Esophagus muscularis mucosa (tissue), 4 donors: ENCODE data around the gene SKIC3. TPM values are rescaled to one million over a fixed set of nuclear protein-coding genes. Genes with fewer than 3 reads are reported as not detected.

Experiments
- DNase-seq: peaks from one replicate; pipeline ENCODE4 v3.0.0-alpha.2; 2017; ENCODE audit errors: extremely low spot score
- H3K27ac ChIP-seq, 4 donors: fragments of 200-600 bp; sonication (generic); replicated peaks in 1 of 4; 1 replicate in 3 of 4; 2 replicates in 1 of 4; pipeline ENCODE4 v1.5.1; 2016 to 2019; ENCODE audit warnings: mild to moderate bottlenecking in 1 of 4
- H3K27me3 ChIP-seq, 4 donors: fragments of 200-600 bp; sonication (generic); one replicate each; pipeline versions ENCODE4 v1.5.1 to v1.6.0; 2016 to 2019
- H3K36me3 ChIP-seq, 4 donors: fragments of 200-600 bp; sonication (generic); one replicate each; pipeline ENCODE4 v1.5.1; 2016 to 2019
- H3K4me1 ChIP-seq, 4 donors: fragments of 200-600 bp; sonication (generic); one replicate each; pipeline ENCODE4 v1.5.1; 2016 to 2019
- H3K4me3 ChIP-seq, 4 donors: fragments of 200-600 bp; sonication (generic); 1 replicate in 2 of 4; 2 replicates in 2 of 4; pipeline ENCODE4 v1.5.1; 2016 to 2019; ENCODE audit warnings: mild to moderate bottlenecking in 4 of 4, moderate library complexity in 1 of 4
- H3K9me3 ChIP-seq, 4 donors: fragments of 200-600 bp; sonication (generic); 1 replicate in 3 of 4; 2 replicates in 1 of 4; pipeline ENCODE4 v1.5.1; 2016 to 2019
- CTCF ChIP-seq, 3 experiments: fragments of 200-600 bp in 2 of 3; fragments of 450-650 bp in 1 of 3; sonication (generic) in 2 of 3; IDR thresholded peaks; one replicate each; pipeline ENCODE4 v1.5.1; 2017 to 2019; ENCODE audit warnings: antibody characterized with exemption in 3 of 3, mild to moderate bottlenecking in 2 of 3, moderate library complexity in 1 of 3
- EP300 ChIP-seq: sonication (generic); formaldehyde crosslinking; IDR thresholded peaks from one replicate; pipeline ENCODE4 v1.6.1; 2017; ENCODE audit warnings: antibody characterized with exemption
- POLR2A ChIP-seq: fragments of 450-650 bp; IDR thresholded peaks from one replicate; pipeline ENCODE4 v1.6.1; 2017; ENCODE audit warnings: antibody characterized with exemption, moderate library complexity, mild to moderate bottlenecking, low read depth
- POLR2AphosphoS5 ChIP-seq, 2 donors: sonication (generic); formaldehyde crosslinking; IDR thresholded peaks; one replicate each; pipeline ENCODE4 v1.6.1; 2017; ENCODE audit warnings: antibody characterized with exemption in 2 of 2
- WGBS: methylation state at CpG from one replicate; pipeline ENCODE4 v1.1.5; 2018; 5-methylcytosine and 5-hydroxymethylcytosine counted together
- intact Hi-C: fragments of 100-400 bp; cut with DNase I; formaldehyde crosslinking; loops from one replicate; pipeline ENCODE4 v1.15.1; 2023
- total RNA-seq, 4 donors: library from RNA; depleted of rRNA; stranded (reverse); fragments of >200 nt; gene quantifications; one replicate each; pipeline versions ENCODE4 v1.1.0 to v1.2.1, GENCODE V29; 2016

The SKIC3 gene
- total RNA-seq, 4 donors from 2014 or later = 46.6 to 76.8 (median 55.2) TPM

GRCh38 chr5:95533106-95533505 is 21.7 kb downstream of the SKIC3 start:
- TF ChIP-seq EP300 = no peak
- TF ChIP-seq POLR2A = no peak
- TF ChIP-seq POLR2AphosphoS5 (IDR thresholded peaks at IDR 0.05) = no peak
- no peak for TF ChIP-seq CTCF (IDR thresholded peaks at IDR 0.05)
- no peak overlapping the region for H3K4me3 ChIP-seq
- peaks cover 0 to 6% (median 1%) of the 10 kb centered on the region in 4 donors for H3K4me1 ChIP-seq
- DNase-seq = no peak
- H3K9me3 ChIP-seq = no peaks in the 10 kb centered on the region
- no peaks in the 10 kb centered on the region for H3K27me3 ChIP-seq
- intact Hi-C loops = loop anchor here (10.0 kb wide), 1 partner anchor 48 kb away; no protein-coding TSS in a partner anchor
- WGBS = 66% methylated on average over 2 of the region's 2 CpGs
- H3K27ac ChIP-seq = no peak overlapping the region
- peaks cover 4 to 49% (median 40%) of the 10 kb centered on the region in 4 donors for H3K36me3 ChIP-seq

- H3K9me3 ChIP-seq = no peaks in the 10 kb centered on the region
- no peak for TF ChIP-seq CTCF (IDR thresholded peaks at IDR 0.05)
- TF ChIP-seq POLR2AphosphoS5 (IDR thresholded peaks at IDR 0.05) = no peak
- no peak for TF ChIP-seq POLR2A
- no peak for TF ChIP-seq EP300
- no peaks in the 10 kb centered on the region for H3K27me3 ChIP-seq
- WGBS = 93% methylated on average over 2 of the region's 2 CpGs
- H3K27ac ChIP-seq = no peak overlapping the region
- no peak overlapping the region for H3K4me3 ChIP-seq
- H3K4me1 ChIP-seq = peaks cover 0 to 6% (median 1%) of the 10 kb centered on the region in 4 donors
- intact Hi-C loops = loop anchor here (10.0 kb wide), 1 partner anchor 48 kb away; no protein-coding TSS in a partner anchor
- DNase-seq = no peak
- peaks cover 9 to 53% (median 43%) of the 10 kb centered on the region in 4 donors for H3K36me3 ChIP-seq
Measured at GRCh38 chr5:95532415-95532814, 22.4 kb downstream of the SKIC3 start.

GRCh38 chr5:95531491-95531890 is 23.3 kb downstream of the SKIC3 start:
- H3K4me3 ChIP-seq = no peak overlapping the region
- H3K27ac ChIP-seq = no peak overlapping the region
- H3K36me3 ChIP-seq = peaks cover 9 to 53% (median 46%) of the 10 kb centered on the region in 4 donors
- H3K27me3 ChIP-seq = no peaks in the 10 kb centered on the region
- no peaks in the 10 kb centered on the region for H3K9me3 ChIP-seq
- no peak for DNase-seq
- peaks cover 0 to 6% (median 1%) of the 10 kb centered on the region in 4 donors for H3K4me1 ChIP-seq
- TF ChIP-seq EP300 = no peak
- no peak for TF ChIP-seq CTCF (IDR thresholded peaks at IDR 0.05)
- no peak for TF ChIP-seq POLR2A
- TF ChIP-seq POLR2AphosphoS5 (IDR thresholded peaks at IDR 0.05) = no peak
- intact Hi-C loops = loop anchor here (10.0 kb wide), 1 partner anchor 47 kb away; no protein-coding TSS in a partner anchor

GRCh38 chr5:95530416-95530815 is 24.4 kb downstream of the SKIC3 start:
- intact Hi-C loops = loop anchor here (10.0 kb wide), 1 partner anchor 46 kb away; no protein-coding TSS in a partner anchor
- no peak for DNase-seq
- H3K9me3 ChIP-seq = no peaks in the 10 kb centered on the region
- H3K27me3 ChIP-seq = no peaks in the 10 kb centered on the region
- 92% methylated on average over 2 of the region's 2 CpGs for WGBS
- peaks cover 0 to 6% (median 1%) of the 10 kb centered on the region in 4 donors for H3K4me1 ChIP-seq
- H3K4me3 ChIP-seq = no peak overlapping the region
- H3K36me3 ChIP-seq = peaks cover 9 to 53% (median 44%) of the 10 kb centered on the region in 4 donors
- TF ChIP-seq EP300 (no peak), POLR2A (no peak), CTCF (IDR thresholded peaks at IDR 0.05) (no peak), POLR2AphosphoS5 (IDR thresholded peaks at IDR 0.05) (no peak)
- H3K27ac ChIP-seq = no peak overlapping the region

GRCh38 chr5:95528565-95528964 is 26.2 kb downstream of the SKIC3 start:
- Histone ChIP-seq H3K27ac (no peak overlapping the region), H3K4me3 (no peak overlapping the region), H3K27me3 (no peaks in the 10 kb centered on the region), H3K4me1 (no peaks in the 10 kb centered on the region), H3K36me3 (peaks cover 9 to 68% (median 52%) of the 10 kb centered on the region in 4 donors), H3K9me3 (no peaks in the 10 kb centered on the region)
- intact Hi-C loops = no loop called here
- no peak for DNase-seq
- no peak for TF ChIP-seq POLR2A
- TF ChIP-seq CTCF (IDR thresholded peaks at IDR 0.05) = no peak
- TF ChIP-seq POLR2AphosphoS5 (IDR thresholded peaks at IDR 0.05) = no peak
